ENCODE data around the gene LRP1B.
"Not testable (repeated sequence)": the region's sequence is repeated elsewhere in the genome, so short reads cannot be mapped to it uniquely, and the experiment has no call there.

The LRP1B gene

GRCh38 chr2:141200191-141200590 is 930.6 kb downstream of the LRP1B start:
- DNase-seq = no peak

GRCh38 chr2:141199711-141200110 is 931.1 kb downstream of the LRP1B start:
- no peak for DNase-seq

- no peak for DNase-seq
Observed at GRCh38 chr2:141195087-141195486, 935.7 kb downstream of the LRP1B start.

GRCh38 chr2:141187075-141187439 is 943.8 kb downstream of the LRP1B start:
- DNase-seq = no peak

GRCh38 chr2:141186413-141187074 is 944.3 kb downstream of the LRP1B start:
- no peak for DNase-seq

- no peak for DNase-seq
Observed at GRCh38 chr2:141182246-141182645, 948.6 kb downstream of the LRP1B start.

- DNase-seq = not testable (repeated sequence)
Observed at GRCh38 chr2:141169117-141169516, 961.7 kb downstream of the LRP1B start.

- no peak for DNase-seq
Observed at GRCh38 chr2:141162314-141162713, 968.5 kb downstream of the LRP1B start.

GRCh38 chr2:141151611-141152286 is 979.1 kb downstream of the LRP1B start:
- DNase-seq = no peak

- no peak for DNase-seq
Observed at GRCh38 chr2:141142025-141142424, 988.8 kb downstream of the LRP1B start.

- DNase-seq = no peak
Observed at GRCh38 chr2:141137122-141137693, 993.6 kb downstream of the LRP1B start.

GRCh38 chr2:141133883-141134282 is 996.9 kb downstream of the LRP1B start:
- DNase-seq = no peak

GRCh38 chr2:141125432-141125831 is 1005.4 kb downstream of the LRP1B start:
- DNase-seq = no peak

GRCh38 chr2:141118836-141119235 is 1012.0 kb downstream of the LRP1B start:
- DNase-seq = no peak

GRCh38 chr2:141113301-141113700 is 1017.5 kb downstream of the LRP1B start:
- no peak for DNase-seq

GRCh38 chr2:141109633-141110032 is 1021.2 kb downstream of the LRP1B start:
- DNase-seq = no peak

GRCh38 chr2:141105763-141106162 is 1025.1 kb downstream of the LRP1B start:
- DNase-seq = no peak

GRCh38 chr2:141103216-141103615 is 1027.6 kb downstream of the LRP1B start:
- DNase-seq = no peak

GRCh38 chr2:141079231-141079630 is 1051.6 kb downstream of the LRP1B start:
- no peak for DNase-seq

- DNase-seq = no peak
Observed at GRCh38 chr2:141075753-141076152, 1055.1 kb downstream of the LRP1B start.

- no peak for DNase-seq
Observed at GRCh38 chr2:141068053-141068682, 1062.6 kb downstream of the LRP1B start.

- no peak for DNase-seq
Observed at GRCh38 chr2:141065042-141065441, 1065.8 kb downstream of the LRP1B start.

GRCh38 chr2:141063406-141063805 is 1067.4 kb downstream of the LRP1B start:
- no peak for DNase-seq

GRCh38 chr2:141062443-141062842 is 1068.4 kb downstream of the LRP1B start:
- no peak for DNase-seq

All from stimulated activated naive CD4-positive, alpha-beta T cell treated with Interleukin-2 at 50 U/mL for 16 hours (primary cell).